ENCODE results near the gene ZNF57.
"Not testable (repeated sequence)": the region's sequence is repeated elsewhere in the genome, so short reads cannot be mapped to it uniquely, and the experiment has no call there.

Gene ZNF57

DNA sequence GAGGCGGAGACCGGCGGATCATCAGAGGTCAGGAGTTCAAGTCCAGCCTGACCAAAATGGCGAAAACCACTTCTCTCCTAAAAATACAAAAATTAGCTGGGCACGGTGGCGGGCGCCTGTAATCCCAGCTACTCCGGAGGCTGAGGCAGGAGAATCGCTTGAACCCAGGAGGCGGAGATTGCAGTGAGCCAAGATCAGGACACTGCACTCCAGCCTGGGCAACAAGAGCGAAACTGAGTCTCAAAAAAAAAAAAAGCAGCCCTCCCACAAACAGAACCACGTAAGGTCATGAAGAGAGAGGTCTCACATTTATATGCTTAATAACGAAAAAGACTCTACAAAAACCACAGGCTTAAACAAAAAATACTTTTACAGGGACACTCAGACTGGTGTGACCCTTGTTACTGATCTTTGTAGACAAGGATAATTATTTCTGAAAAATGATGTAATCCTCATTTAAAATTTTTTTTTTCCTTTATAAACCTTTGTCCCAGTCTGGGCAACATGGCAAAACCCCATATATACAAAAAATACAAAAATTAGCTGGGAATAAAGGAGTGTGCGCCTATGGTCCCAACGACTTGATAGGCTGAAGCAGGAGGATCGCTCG, 45.0 kb downstream of the ZNF57 start:
- in situ Hi-C loops (cut with HindIII; ENCODE audit: low sequenced_read_pairs), result loop anchor here (10.0 kb wide), 1 partner anchor 229 kb away; the partner anchor contains the start of gene S1PR4

DNA sequence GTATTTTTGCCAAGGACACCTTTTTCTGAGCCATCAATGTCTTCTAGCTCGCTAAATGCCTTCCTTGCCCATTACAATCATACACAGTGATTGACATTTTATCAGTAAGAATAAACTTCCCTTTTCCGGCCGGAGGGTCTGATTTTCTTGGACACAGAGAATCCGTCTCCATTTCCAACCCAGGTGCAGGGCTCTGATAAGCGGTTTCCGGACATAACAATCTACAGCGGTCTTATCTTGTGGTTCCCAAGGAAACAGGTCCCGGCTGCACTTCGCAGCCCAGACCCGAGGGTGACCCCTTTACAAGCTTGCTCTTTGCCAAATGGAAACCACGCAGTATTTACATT, 49.2 kb downstream of the ZNF57 start:
- in situ Hi-C loops (cut with HindIII; ENCODE audit: low sequenced_read_pairs), result loop anchor here (10.0 kb wide), 1 partner anchor 225 kb away; the partner anchor contains the start of gene S1PR4

DNA sequence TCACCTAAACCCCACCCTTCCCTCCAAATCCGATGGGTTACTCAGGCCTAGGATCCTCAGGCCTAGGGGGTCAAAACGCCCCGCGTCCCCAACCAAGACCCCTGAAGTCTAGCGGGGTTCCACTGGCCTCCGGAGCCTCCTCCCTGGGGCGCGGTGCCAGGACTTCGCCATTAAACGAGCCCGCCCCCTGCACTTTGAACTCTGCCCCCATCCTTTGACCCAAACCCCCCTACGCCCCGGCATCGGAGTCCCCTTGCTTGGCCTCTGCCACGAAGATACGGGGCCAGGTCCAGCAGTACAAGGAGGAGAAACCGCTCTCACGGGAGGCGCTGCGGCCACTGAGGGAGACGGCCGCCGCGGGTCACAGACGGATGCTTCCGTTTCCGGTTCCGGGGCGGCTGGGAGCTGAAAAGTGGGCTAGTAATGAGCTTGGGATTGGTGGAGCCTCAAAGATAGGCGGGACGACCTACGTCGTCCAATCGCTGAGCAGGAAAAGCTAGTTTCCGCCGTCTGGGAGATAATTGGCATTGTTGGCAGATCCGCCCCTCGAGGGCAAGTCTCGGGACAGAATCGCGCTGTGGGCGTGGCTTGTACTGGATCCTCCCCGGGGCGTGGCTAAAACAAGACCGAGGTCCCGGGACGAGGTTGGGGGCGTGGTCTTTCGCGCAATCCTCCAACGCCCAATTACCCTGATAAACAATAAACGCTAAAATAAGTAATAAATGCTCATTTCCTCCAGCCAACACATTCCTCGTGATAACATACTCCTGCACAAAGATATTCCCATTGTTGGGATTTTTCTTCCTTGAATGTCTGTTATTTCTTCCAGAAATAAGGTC, 49.8 kb downstream of the ZNF57 start:
- in situ Hi-C loops (cut with HindIII; ENCODE audit: low sequenced_read_pairs), result no loop called here

DNA sequence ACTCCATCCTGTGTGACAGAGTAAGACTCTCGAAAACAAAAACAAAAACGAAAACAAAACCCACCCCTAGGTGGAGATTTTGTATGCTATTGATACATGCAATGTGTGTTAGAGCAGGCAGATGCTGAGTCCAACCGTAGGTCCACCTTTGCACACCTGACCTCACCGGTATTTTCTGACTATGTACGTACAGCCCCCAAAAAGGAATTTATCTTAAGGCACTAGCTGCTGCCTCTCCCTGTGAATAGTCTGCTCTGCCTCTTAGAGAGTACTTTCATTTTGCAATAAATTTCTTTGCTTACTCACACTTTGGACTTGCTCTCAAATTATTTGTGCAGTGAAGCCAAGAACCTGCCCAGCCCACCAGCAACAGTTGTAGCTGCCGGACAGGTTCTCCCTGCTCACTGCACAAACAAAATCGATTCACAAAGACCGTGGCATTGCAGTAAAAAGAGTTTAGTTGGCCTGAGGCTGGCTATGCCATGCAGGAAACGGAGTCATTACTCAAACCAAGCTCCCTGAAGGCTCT, 52.3 kb downstream of the ZNF57 start:
- in situ Hi-C loops (cut with HindIII; ENCODE audit: low sequenced_read_pairs), result no loop called here

DNA sequence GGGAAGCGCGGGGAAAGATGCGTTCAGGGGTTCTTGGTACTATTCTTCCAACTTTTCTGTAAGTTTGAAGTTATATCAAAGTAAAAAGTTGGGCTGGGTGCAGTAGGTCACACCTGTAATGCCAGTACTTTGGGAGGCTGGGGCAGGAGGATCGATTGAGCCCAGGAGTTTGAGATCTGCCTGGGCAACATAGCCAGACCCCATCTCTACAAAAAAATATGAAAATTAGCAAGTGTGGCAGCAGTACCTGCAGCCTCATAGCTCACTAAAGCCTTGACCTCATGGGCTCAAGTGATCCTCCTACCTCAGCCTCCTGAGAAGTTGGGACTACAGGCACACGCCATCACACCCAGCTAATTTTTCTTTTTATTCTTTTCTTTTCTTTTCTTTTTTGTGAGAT, 56.4 kb downstream of the ZNF57 start:
- in situ Hi-C loops (cut with HindIII; ENCODE audit: low sequenced_read_pairs), result no loop called here

DNA sequence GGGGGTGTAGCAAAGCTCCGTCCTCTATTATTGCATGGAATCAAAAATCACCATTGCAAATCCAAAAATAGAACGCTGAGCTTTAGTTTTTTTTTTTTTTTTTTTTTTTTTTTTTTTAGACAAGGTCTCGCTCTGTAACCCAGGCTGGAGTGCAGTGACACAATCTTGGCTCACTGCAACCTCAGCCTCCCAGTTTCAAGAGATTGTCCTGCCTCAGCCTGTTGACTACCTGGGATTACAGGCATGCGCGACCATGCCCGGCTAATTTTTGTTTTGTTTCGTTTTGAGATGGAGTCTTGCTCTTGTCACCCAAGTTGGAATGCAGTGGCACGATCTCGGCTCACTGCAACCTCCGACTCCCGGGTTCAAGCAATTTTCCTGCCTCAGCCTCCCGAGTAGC, 59.4 kb downstream of the ZNF57 start:
- in situ Hi-C loops (cut with HindIII; ENCODE audit: low sequenced_read_pairs), result no loop called here

DNA sequence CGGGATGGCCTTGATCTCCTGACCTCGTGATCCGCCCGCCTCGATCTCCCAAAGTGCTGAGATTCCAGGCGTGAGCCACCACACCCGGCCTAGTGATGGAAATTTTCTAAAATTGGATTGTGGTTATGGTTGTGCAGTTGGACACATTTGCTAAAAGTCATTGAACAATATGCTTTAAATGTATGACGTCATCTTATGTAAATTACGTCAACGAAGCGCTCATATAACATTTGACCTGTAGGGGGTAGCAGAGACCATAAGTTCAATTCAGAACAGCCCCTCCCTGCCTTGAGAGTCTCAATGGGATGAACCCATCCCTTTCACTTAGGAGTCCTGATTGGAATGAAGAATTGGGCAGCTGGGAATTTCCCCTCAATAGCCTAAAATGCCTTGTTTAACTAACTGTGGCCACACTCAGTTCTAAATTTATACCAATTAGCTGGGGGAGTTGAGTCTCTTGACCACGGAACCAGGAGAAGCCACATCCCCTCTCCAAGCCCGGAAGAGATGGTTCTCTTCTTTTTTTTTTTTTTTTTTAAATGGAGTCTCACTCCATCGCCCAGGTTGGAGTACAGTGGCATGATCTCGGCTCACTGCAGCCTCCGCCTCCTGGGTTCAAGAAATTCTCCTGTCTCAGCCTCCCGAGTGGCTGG, 61.4 kb downstream of the ZNF57 start:
- in situ Hi-C loops (cut with HindIII; ENCODE audit: low sequenced_read_pairs), result no loop called here

DNA sequence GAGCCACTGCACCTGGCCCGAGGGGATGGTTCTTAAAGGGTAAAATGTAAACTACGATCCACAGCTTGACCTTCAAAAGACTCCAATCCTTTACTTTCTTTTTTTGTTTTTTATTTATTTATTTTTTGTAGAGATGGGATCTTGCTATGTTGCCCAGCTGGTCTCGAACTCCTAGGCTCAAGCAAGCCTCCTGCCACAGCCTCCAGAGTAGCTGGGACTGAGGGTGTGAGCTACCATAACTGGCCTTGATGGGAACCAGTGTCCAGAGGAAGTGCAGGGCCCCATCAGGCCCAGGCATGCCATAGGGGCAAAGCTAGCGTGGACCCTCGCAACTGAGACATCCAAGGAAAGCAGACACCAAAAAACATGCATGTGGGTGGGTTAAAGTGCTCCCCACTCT, 62.4 kb downstream of the ZNF57 start:
- in situ Hi-C loops (cut with HindIII; ENCODE audit: low sequenced_read_pairs), result no loop called here

DNA sequence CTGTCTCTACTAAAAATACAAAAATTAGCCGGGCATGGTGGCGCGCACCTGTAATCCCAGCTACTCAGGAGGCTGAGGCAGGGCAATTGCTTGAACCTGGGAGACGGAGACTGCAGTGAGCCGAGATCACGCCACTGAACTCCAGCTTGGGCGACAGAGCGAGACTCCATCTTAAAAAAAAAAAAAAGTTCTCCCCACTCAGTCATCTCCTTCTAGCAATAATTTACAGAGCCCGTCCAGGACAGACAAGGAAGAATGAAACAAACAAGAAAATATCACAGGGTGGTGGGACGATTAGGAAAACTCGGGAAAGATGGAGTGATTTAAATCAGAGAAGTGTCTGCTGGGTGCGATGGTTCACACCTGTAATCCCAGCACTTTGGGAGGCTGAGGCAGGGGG, 62.9 kb downstream of the ZNF57 start:
- in situ Hi-C loops (cut with HindIII; ENCODE audit: low sequenced_read_pairs), result not testable (repeated sequence)

DNA sequence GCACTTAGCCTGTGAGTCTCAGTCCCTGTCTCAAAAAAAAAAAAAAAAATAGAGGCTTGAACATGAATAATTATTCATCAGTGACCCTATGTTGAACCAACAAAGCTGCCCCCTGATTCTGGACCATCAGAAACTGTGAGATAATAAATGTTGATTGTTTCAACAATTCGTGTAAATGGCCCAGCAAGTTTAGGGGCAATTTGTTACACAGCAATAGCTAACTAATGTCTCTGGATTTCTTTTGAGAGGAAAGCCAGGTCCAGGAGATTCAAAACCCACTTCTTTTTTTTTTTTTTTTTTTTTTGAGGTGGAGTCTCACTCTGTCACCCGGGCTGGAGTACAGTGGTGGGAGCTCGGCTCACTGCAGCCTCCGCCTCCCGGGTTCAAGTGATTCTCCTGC, 64.1 kb downstream of the ZNF57 start:
- in situ Hi-C loops (cut with HindIII; ENCODE audit: low sequenced_read_pairs), result no loop called here

DNA sequence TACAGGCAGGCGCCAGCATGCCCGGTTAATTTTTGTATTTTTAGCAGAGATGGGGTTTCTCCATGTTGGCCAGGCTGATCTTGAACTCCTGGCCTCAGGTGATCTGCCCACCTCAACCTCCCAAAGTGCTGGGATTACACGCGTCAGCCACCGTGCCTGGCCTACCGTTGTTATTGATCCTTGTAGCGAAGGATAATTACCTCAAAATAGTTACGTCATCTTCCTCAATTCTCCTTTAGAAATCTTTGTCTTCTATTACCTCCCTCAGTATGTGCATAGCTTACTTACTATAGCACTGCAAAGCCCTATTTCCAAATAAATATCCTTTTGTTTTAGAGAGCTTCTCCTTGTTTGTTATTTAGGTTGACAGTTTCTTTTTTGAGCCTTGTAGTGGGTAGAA, 67.2 kb downstream of the ZNF57 start:
- in situ Hi-C loops (cut with HindIII; ENCODE audit: low sequenced_read_pairs), result no loop called here

Measured in endothelial cell of hepatic sinusoid (primary cell).